ENCODE measurements around the gene SH3GL3.

SH3GL3 gene

GRCh38 chr15:83658430-83659416 is 211.6 kb downstream of the SH3GL3 start:
- DNase-seq (ENCODE audit: low read depth, low spot score) = no peak

GRCh38 chr15:83659417-83659812 is 212.3 kb downstream of the SH3GL3 start:
- DNase-seq (ENCODE audit: low read depth, low spot score) = no peak

GRCh38 chr15:83665480-83665879 is 218.3 kb downstream of the SH3GL3 start:
- DNase-seq (ENCODE audit: low read depth, low spot score) = no peak

Data from iPS DF 19.7 (cell line).